ENCODE results near the gene ARHGEF17.

Gene ARHGEF17

DNA sequence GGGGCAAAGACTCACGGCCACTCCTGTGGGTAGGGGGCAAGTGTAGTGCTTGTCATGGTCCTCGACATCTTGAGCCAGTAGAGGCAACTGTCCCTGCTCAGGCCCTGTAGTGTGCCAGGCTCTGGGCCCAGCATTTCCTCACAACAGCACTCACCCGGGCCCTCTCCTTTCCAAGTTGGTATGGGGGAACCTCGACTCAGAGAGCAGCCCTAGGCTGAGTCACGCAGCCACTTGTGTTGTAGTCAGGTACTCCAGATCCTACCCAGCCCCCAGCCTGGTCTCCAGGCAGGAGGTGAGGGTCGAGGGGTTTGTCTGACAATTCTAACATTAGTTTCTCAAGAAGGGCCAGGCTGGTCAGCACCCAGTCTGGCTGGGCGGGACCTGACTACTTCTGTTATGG is 72.3 kb downstream of the ARHGEF17 start:
- TF ChIP-seq POLR2A (IDR thresholded peaks at IDR 0.05; ENCODE audit: low read depth, low read length) = no peak
- no peak for FAIRE-seq
- no peak for DNase-seq (ENCODE audit: insufficient read length, low spot score)

GRCh38 chr11:73380897-73381410 is 72.9 kb downstream of the ARHGEF17 start:
- FAIRE-seq (no peak), DNase-seq (ENCODE audit: insufficient read length, low spot score) (no peak)
- TF ChIP-seq POLR2A (IDR thresholded peaks at IDR 0.05; ENCODE audit: low read depth, low read length) = no peak

GRCh38 chr11:73381589-73381988 is 73.5 kb downstream of the ARHGEF17 start:
- DNase-seq (ENCODE audit: insufficient read length, low spot score) (no peak), FAIRE-seq (no peak)
- no peak for TF ChIP-seq POLR2A (IDR thresholded peaks at IDR 0.05; ENCODE audit: low read depth, low read length)

- DNase-seq (ENCODE audit: insufficient read length, low spot score) (no peak), FAIRE-seq (no peak)
- TF ChIP-seq POLR2A (IDR thresholded peaks at IDR 0.05; ENCODE audit: low read depth, low read length) = no peak
These were observed 74.1 kb downstream of the ARHGEF17 start for GRCh38 chr11:73382183-73382582.

- DNase-seq (ENCODE audit: insufficient read length, low spot score) (no peak), FAIRE-seq (no peak)
- TF ChIP-seq POLR2A (IDR thresholded peaks at IDR 0.05; ENCODE audit: low read depth, low read length) = no peak
These were observed 74.7 kb downstream of the ARHGEF17 start for GRCh38 chr11:73382747-73383146.

DNA sequence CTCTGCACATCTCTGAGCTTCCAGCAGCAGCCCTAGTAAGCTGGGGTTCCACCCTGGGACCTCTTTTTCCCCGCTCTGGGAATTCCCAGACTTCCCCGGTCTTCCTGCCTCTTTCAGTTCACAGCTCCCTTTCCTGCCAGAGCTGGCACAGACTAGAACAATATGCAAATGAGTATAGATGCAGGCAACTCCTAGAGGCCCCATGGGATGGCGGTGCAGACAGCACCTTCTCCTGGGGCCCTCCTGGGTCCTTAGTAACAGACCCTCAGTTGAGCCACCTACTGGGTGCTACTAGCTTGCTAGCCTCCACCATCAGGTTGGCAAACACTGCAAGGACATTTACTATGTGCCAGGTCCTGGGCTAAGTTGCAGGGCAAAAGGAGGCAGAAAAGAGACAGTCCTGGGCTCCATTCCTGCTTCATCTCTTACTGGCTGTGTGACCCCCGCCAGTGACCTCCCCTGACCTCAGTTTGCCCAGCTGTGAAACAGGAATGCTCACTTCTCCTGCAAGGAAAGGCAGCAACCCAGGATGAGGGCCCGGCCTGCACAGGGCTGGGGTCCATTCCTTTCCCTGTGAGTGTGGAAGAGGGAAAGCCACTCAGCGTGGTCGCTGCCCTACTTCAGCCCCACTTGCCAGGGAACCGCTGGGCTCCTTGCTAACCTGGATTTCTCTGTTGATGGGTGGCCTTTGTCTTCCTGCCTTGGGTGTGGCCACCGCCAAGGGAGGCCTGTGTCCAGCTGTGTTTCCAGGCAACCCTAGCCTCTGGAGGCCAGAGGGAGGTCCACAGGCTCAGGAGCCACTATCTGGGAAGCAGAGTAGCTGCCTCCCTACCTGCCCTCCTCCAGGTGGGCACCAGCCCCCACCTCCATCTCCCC is 75.4 kb downstream of the ARHGEF17 start:
- TF ChIP-seq POLR2A (IDR thresholded peaks at IDR 0.05; ENCODE audit: low read depth, low read length) = no peak
- no peak for DNase-seq (ENCODE audit: insufficient read length, low spot score)
- FAIRE-seq = no peak

DNA sequence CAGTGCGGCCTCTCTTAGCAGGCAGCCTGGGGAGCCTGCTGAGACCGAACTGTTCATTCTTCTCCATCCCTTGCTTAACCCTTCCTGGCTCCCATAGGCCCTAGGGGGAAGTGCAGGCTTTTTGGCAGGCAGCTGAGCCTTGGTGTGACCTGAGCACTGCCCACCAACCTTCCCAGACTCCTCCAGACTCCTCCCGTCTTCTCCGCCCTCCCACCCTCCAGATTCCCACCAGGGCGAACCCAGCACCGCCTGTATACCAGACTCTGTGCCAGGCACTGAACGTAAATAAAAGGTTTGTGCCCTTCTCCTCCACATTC is 76.0 kb downstream of the ARHGEF17 start:
- DNase-seq (ENCODE audit: insufficient read length, low spot score) (no peak), FAIRE-seq (no peak)
- TF ChIP-seq POLR2A (IDR thresholded peaks at IDR 0.05; ENCODE audit: low read depth, low read length) = no peak

DNA sequence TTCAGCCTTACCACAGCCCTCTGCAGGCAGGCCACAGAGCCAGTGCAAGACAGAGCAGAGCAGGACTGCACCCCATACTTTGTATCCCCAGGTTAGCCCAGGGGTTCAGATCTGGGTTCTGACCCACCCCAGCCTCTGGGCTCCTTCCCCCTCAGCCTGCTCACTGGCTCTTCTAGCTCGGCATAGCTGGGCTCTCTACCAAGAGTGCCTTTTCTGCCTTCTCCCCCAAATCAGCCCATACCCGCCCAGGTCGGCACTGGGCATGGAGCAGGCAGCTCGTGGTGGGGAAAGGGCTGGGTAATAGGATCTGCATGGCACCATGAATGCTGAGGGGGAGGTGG is 76.4 kb downstream of the ARHGEF17 start:
- no peak for TF ChIP-seq POLR2A (IDR thresholded peaks at IDR 0.05; ENCODE audit: low read depth, low read length)
- no peak for FAIRE-seq
- no peak for DNase-seq (ENCODE audit: insufficient read length, low spot score)

DNA sequence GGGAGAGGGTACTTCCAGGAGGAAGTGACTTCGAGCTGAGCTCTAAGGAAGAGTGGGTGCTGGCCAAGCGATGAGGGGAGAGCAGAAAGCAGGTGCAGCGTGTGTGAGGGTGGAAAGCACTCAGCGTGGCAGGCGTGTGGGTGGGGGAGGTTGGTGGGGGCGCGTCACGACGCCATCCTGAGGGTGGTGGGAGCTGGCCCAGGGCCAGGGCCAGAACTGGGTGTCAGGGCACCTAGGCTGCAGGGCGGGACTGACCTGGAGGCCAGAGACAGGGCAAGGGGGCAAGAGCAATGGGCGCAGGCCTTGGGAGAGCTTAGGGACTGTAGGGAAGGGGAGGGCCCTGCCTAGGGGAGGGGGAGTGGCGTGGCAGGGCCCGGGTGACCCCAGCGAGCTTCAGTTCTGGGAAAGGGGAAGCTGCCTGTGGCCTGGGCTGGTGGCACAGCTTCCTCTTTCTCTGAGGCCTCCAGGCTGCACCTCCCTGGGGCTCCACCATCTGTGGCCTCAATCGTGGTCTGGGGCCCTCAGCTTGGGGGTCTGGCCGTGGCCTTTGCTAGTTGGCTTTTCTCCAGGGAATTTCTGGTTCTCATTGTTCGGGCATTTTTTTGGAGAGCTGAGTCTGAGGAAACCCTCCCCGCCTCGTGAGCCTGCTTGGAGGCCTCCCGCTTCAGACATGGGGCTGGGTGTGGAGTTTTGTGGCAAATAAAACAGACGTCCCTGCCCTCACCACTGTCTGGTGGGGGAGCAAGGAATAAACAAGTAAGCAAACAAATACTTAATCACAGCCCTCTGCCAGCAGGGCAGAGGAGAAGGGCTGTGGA is 77.0 kb downstream of the ARHGEF17 start:
- no peak for TF ChIP-seq POLR2A (IDR thresholded peaks at IDR 0.05; ENCODE audit: low read depth, low read length)
- FAIRE-seq = no peak
- DNase-seq (ENCODE audit: insufficient read length, low spot score) = no peak

GRCh38 chr11:73386016-73386415 is 77.9 kb downstream of the ARHGEF17 start:
- DNase-seq (ENCODE audit: insufficient read length, low spot score) (no peak), FAIRE-seq (no peak)
- no peak for TF ChIP-seq POLR2A (IDR thresholded peaks at IDR 0.05; ENCODE audit: low read depth, low read length)

DNA sequence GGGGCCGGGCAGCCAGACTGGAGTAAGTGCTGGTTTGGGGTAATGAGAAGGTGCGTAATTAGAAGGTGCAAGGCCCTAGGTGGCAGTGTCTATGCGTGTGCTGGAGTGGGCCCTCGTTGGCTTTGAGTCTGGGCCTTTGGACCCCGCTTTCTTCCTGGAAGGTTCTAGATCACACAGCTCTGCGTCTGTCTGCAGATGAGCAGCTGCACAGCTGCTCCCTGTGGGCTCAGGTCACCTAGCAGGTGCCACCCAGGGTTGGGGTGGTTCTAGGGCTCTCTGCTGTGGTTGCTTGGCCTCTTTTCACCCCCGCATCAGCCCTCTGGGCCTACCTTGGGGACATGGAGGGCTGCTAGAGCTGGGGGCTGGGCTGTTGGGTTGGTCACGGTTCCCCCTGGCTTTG is 78.5 kb downstream of the ARHGEF17 start:
- TF ChIP-seq POLR2A (IDR thresholded peaks at IDR 0.05; ENCODE audit: low read depth, low read length) = no peak
- FAIRE-seq (no peak), DNase-seq (ENCODE audit: insufficient read length, low spot score) (no peak)

DNA sequence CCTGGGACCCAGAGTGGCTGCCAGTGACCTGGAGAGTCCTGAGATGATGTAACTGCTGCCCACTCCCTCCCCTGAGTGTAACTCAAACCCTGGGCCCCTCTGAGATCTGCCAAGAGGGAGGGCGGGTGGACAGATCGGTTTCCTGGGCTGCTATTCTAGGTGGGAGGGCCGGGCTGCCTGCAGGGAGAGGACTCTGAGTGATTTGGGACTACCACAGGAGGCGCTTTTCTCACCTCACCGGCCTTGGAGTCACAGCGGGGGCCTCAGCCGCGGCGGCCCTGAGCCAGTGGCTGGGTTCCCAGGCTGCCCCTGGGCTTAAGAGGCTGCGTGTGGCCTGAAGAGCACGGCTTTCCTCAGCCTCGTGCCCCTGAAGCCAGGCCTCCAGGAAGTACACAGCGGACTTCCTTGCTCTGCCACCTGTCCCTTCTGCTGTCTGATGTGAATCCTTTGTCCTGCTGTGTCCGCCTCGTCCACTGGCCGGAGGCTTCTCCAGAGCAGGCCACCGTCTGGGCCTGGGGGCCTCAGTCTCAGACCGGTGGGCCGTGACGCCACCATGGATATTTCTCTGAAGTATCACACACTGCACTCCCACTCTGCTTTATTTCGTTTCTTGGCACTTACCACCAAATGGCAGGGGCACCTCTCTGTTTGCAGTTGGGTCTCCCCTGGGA is 79.7 kb downstream of the ARHGEF17 start:
- DNase-seq (ENCODE audit: insufficient read length, low spot score) = no peak
- no peak for FAIRE-seq
- TF ChIP-seq POLR2A (IDR thresholded peaks at IDR 0.05; ENCODE audit: low read depth, low read length) = no peak

DNA sequence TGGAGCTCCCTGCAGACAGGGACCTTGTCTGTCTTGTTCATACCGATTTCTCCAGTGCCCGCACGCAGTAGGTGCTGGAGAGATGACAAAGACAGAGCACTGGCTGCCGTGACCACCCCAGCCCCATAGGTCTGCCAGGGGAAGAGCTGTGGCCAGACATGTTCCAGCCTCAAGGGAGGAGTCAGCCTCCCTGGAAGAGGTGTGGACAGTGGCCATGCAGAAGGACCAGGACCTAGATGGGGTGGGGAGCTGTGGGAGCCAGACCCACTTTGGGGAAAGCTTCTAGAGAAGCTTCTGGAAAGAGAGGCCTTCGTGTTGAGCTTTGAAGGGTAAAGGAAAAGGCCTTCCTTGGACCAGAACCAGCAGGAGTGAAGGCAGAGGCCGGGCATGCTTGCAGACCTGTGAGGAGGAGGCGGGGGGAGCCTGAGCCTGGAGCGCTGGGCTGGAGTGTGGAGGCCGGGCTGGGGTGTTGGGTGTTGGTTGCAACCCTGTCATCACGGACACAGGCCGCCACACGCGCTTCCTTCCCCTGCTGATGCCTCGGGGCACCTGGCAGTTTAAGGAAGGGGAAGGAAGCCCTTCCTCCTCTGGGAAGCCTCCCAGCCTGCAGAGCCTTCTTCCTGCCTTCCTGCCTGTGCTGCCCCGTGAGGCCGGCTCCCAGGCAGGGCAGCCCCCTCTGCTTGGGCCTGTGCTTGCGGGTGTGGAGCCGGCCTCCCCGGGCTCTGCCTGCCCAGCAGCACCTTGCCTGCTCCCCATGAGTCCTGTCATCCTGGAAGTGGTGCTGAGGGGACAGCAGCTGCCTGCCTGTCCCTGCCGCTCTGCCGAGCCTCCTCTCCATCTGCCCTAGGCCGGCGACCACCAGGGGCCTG is 80.4 kb downstream of the ARHGEF17 start:
- FAIRE-seq (no peak), DNase-seq (ENCODE audit: insufficient read length, low spot score) (no peak)
- TF ChIP-seq POLR2A (IDR thresholded peaks at IDR 0.05; ENCODE audit: low read depth, low read length) = no peak
